Kidney (tissue), 14 donors: ENCODE data around the gene GREB1. TPM values are rescaled to one million over a fixed set of nuclear protein-coding genes. Genes with fewer than 3 reads are reported as not detected.

Source experiments
- DNase-seq, 5 donors: peaks; one replicate each; pipeline ENCODE4 v3.0.0-alpha.2; 2013 to 2020
- FAIRE-seq: peaks from 2 replicates; lab custom pipeline; 2012; peaks lifted over from hg19 to GRCh38; lab: Jason Lieb, UNC
- H3K27ac ChIP-seq, 2 donors: one replicate each; pipeline ENCODE4 v1.7.0; 2013; ENCODE audit warnings: low read depth in 2 of 2, low read length in 2 of 2, inconsistent platforms in 1 of 2
- H3K27me3 ChIP-seq: one replicate; pipeline ENCODE4 v1.7.1; 2013; ENCODE audit warnings: low read length, inconsistent platforms; ENCODE audit not compliant: control insufficient read depth, insufficient read depth
- H3K36me3 ChIP-seq, 3 donors: one replicate each; pipeline versions ENCODE4 v1.7.0 to v1.7.1; 2013; ENCODE audit warnings: low read length in 3 of 3, control low read depth in 1 of 3, inconsistent platforms in 1 of 3; ENCODE audit not compliant: insufficient read depth in 3 of 3, control insufficient read depth in 2 of 3
- H3K4me1 ChIP-seq, 3 donors: one replicate each; pipeline versions ENCODE4 v1.7.0 to v1.7.1; 2013; ENCODE audit warnings: low read length in 3 of 3, inconsistent platforms in 1 of 3, low read depth in 1 of 3; ENCODE audit not compliant: control insufficient read depth in 2 of 3, insufficient read depth in 2 of 3
- H3K4me3 ChIP-seq, 3 donors: one replicate each; pipeline versions ENCODE4 v1.7.0 to v1.8.1; 2013; ENCODE audit warnings: low read length in 3 of 3, control low read depth in 1 of 3, inconsistent platforms in 1 of 3
- H3K9ac ChIP-seq, 3 donors: one replicate each; pipeline versions ENCODE4 v1.7.0 to v1.7.1; 2013; ENCODE audit warnings: low read length in 3 of 3, control low read depth in 1 of 3, inconsistent platforms in 1 of 3
- H3K9me3 ChIP-seq, 3 donors: one replicate each; pipeline versions ENCODE4 v1.7.0 to v1.7.1; 2013; ENCODE audit warnings: low read length in 3 of 3, control low read depth in 1 of 3, inconsistent platforms in 1 of 3; ENCODE audit not compliant: control insufficient read depth in 2 of 3, insufficient read depth in 1 of 3
- CTCF ChIP-seq: IDR thresholded peaks from 3 replicates; pipeline ENCODE4 v1.5.1; 2012; ENCODE audit warnings: mild to moderate bottlenecking, moderate library complexity, borderline replicate concordance; ENCODE audit not compliant: insufficient read depth; ENCODE audit errors: extremely low read depth
- intact Hi-C: fragments of 100-400 bp; cut with DNase I; formaldehyde crosslinking; loops from one replicate; pipeline ENCODE4 v1.11.1; 2022
- polyA plus RNA-seq: library from polyadenylated mRNA; stranded (reverse); fragments of 350-450 nt; fragmentation: Illumina TruSeq; extraction: RNeasy Lipid Tissue Mini Kit (QIAGEN cat#74804); gene quantifications from one replicate; pipeline ENCODE4 v1.2.3, GENCODE V29; 2014; ENCODE audit warnings: low read depth, low replicate concordance; ENCODE audit not compliant: insufficient read depth
- total RNA-seq: library from RNA; stranded (reverse); fragmentation: NEBNext Ultra II Directional; extraction: Animal tissue kit (Norgen Biotek cat#: 25700); gene quantifications from one replicate; pipeline ENCODE4 v1.2.1, GENCODE V29; 2021
- donor health status: control.
- donor health status: control.
- donor health status: control.
- donor health status: control.
- donor health status: control.
- donor health status: DM: yes; HTN: yes; CAD: no.
- donor health status: Normal renal cell carcinoma (clear cell type).

GREB1 gene
- total and polyA plus RNA-seq, 2 donors from 2014 or later = 0.98 to 1.8 TPM

- intact Hi-C loops = loop anchor here (10.0 kb wide), 1 partner anchor 274 kb away; no protein-coding TSS in a partner anchor
- Histone ChIP-seq H3K4me3 (no peak overlapping the region), H3K9me3 (no peaks in the 10 kb centered on the region), H3K9ac (no peak overlapping the region), H3K27me3 (no peaks in the 10 kb centered on the region), H3K27ac (no peak overlapping the region), H3K36me3 (no peaks in the 10 kb centered on the region), H3K4me1 (no peaks in the 10 kb centered on the region)
- no peak for FAIRE-seq
- peak in 2 of 5 donors; percentile 26 to 37 for DNase-seq
- TF ChIP-seq CTCF = no peak
Measured at GRCh38 chr2:11680182-11680900, 146.5 kb downstream of the GREB1 start.

GRCh38 chr2:11680901-11681721, 147.3 kb downstream of the GREB1 start:
- DNase-seq = peak in 1 of 5 donors; percentile 9
- Histone ChIP-seq H3K27me3 (no peaks in the 10 kb centered on the region), H3K4me1 (no peaks in the 10 kb centered on the region), H3K36me3 (no peaks in the 10 kb centered on the region), H3K9ac (no peak overlapping the region), H3K9me3 (no peaks in the 10 kb centered on the region), H3K4me3 (no peak overlapping the region), H3K27ac (no peak overlapping the region)
- no peak for TF ChIP-seq CTCF
- no peak for FAIRE-seq
- intact Hi-C loops = loop anchor here (10.0 kb wide), 1 partner anchor 274 kb away; no protein-coding TSS in a partner anchor

GRCh38 chr2:11681722-11682589, 148.1 kb downstream of the GREB1 start:
- DNase-seq (peak; percentile 35 to 78 (median 55)), FAIRE-seq (no peak)
- intact Hi-C loops = loop anchor here (10.0 kb wide), 1 partner anchor 273 kb away; no protein-coding TSS in a partner anchor
- Histone ChIP-seq H3K36me3 (no peaks in the 10 kb centered on the region), H3K9me3 (no peaks in the 10 kb centered on the region), H3K27ac (no peak overlapping the region), H3K4me1 (no peaks in the 10 kb centered on the region), H3K4me3 (no peak overlapping the region), H3K27me3 (no peaks in the 10 kb centered on the region), H3K9ac (no peak overlapping the region)
- peak; percentile 67 for TF ChIP-seq CTCF
